NB4 (cell line): ENCODE results near the gene MAP4K1.

ENCODE experiments used
- MYC ChIP-seq: IDR thresholded peaks from 2 replicates; pipeline ENCODE4 v1.6.1; 2011; ENCODE audit warnings: low read depth, low read length
- POLR2A ChIP-seq: IDR thresholded peaks from 2 replicates; pipeline ENCODE4 v1.6.1; 2011; ENCODE audit warnings: mild to moderate bottlenecking; ENCODE audit not compliant: insufficient read length; ENCODE audit errors: extremely low read depth
- TF ChIP-seq, protein P1 (sequence below): IDR thresholded peaks from one replicate; pipeline ENCODE4 v1.5.1; 2012; ENCODE audit warnings: low read depth, low read length

GRCh38 chr19:38663156-38663651 is 45.5 kb upstream of the MAP4K1 start:
- TF ChIP-seq, protein P1, sequence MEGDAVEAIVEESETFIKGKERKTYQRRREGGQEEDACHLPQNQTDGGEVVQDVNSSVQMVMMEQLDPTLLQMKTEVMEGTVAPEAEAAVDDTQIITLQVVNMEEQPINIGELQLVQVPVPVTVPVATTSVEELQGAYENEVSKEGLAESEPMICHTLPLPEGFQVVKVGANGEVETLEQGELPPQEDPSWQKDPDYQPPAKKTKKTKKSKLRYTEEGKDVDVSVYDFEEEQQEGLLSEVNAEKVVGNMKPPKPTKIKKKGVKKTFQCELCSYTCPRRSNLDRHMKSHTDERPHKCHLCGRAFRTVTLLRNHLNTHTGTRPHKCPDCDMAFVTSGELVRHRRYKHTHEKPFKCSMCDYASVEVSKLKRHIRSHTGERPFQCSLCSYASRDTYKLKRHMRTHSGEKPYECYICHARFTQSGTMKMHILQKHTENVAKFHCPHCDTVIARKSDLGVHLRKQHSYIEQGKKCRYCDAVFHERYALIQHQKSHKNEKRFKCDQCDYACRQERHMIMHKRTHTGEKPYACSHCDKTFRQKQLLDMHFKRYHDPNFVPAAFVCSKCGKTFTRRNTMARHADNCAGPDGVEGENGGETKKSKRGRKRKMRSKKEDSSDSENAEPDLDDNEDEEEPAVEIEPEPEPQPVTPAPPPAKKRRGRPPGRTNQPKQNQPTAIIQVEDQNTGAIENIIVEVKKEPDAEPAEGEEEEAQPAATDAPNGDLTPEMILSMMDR = no peak
- TF ChIP-seq POLR2A (no peak), MYC (no peak)
